GM12878 (cell line): Measurements from ENCODE around the gene IRAK4. TPM values are rescaled to one million over a fixed set of nuclear protein-coding genes. Genes with fewer than 3 reads are reported as not detected.
A peak's percentile ranks its signal among the peaks of the same experiment; 100 is the strongest.

Experiments
- ATAC-seq: fragments of 200-7000 bp; cut with Tn5 transposase; 3 replicates; pipeline ENCODE4 v1.9.1; 2020; ENCODE audit warnings: mild to moderate bottlenecking, moderate library complexity
- BruUV-seq: library from RNA; stranded (reverse); fragments of 400-500 nt; replicated peaks from 2 replicates; lab custom pipeline; 2021; lab: Mats Ljungman, UMichigan
- CTCF ChIA-PET: fragments of 300-600 bp; sonication (Branson Sonifier 250); formaldehyde crosslinking; extraction: SDS; loops from one replicate; lab custom pipeline; 2021; ENCODE audit warnings: inconsistent platforms; lab: Yijun Ruan, JAX
- POLR2A ChIA-PET: fragments of 350-600 bp; formaldehyde crosslinking; extraction: SDS; loops from one replicate; lab custom pipeline; 2021; ENCODE audit warnings: inconsistent platforms; lab: Charles Lee
- RAD21 ChIA-PET: fragments of 300-600 bp; sonication (Branson Sonifier 250); formaldehyde crosslinking; loops from one replicate; lab custom pipeline; 2023; ENCODE audit warnings: antibody characterized with exemption; ENCODE audit not compliant: unreplicated experiment; lab: Charles Lee
- SMC1A ChIA-PET: fragments of 300-600 bp; sonication (Branson Sonifier 250); formaldehyde crosslinking; loops from one replicate; lab custom pipeline; 2023; ENCODE audit not compliant: unreplicated experiment, uncharacterized antibody; lab: Charles Lee
- DNase-seq: peaks from one replicate; pipeline ENCODE4 v3.0.0-alpha.2; 2011; ENCODE audit warnings: low read depth, low spot score
- FAIRE-seq: peaks from 3 replicates; lab custom pipeline; 2011; peaks lifted over from hg19 to GRCh38; lab: Jason Lieb, UNC
- H2AFZ ChIP-seq: 2 replicates; pipeline ENCODE4 v1.6.0; 2011; ENCODE audit warnings: low read depth, low read length, control low read depth; ENCODE audit not compliant: control insufficient read depth
- H3K27ac ChIP-seq: 2 replicates; pipeline ENCODE4 v1.5.1; 2011; ENCODE audit warnings: control low read depth; ENCODE audit not compliant: control insufficient read depth, insufficient read depth
- H3K27me3 ChIP-seq, 2 experiments: replicated peaks in 1 of 2; 2 replicates each; pipeline versions ENCODE4 v1.6.0 to v1.6.1; 2011; ENCODE audit warnings: low read length in 1 of 2; ENCODE audit not compliant: control insufficient read depth in 2 of 2, insufficient read depth in 2 of 2
- H3K36me3 ChIP-seq, 2 experiments: 2 replicates each; pipeline ENCODE4 v1.5.1; 2011; ENCODE audit warnings: low read length in 1 of 2; ENCODE audit not compliant: control insufficient read depth in 2 of 2, insufficient read depth in 2 of 2
- H3K4me1 ChIP-seq: 2 replicates; pipeline ENCODE4 v1.6.1; 2011; ENCODE audit warnings: mild to moderate bottlenecking, low read length, moderate library complexity, mixed read lengths; ENCODE audit not compliant: control insufficient read depth, insufficient read depth
- H3K4me2 ChIP-seq: 2 replicates; pipeline ENCODE4 v1.6.0; 2011; ENCODE audit warnings: control low read depth; ENCODE audit not compliant: control insufficient read depth, insufficient read depth
- H3K4me3 ChIP-seq: fragments of 200-600 bp; sonication (generic); 2 replicates; pipeline ENCODE4 v1.5.1; 2016
- H3K79me2 ChIP-seq: 2 replicates; pipeline ENCODE4 v1.6.0; 2011; ENCODE audit warnings: low read length; ENCODE audit not compliant: control insufficient read depth, insufficient read depth
- H3K9ac ChIP-seq: 2 replicates; pipeline ENCODE4 v1.8.0; 2011; ENCODE audit warnings: low read length, control low read depth, mixed read lengths; ENCODE audit not compliant: control insufficient read depth, insufficient read depth
- H3K9me3 ChIP-seq: replicated peaks from 3 replicates; pipeline ENCODE4 v1.5.1; 2011; ENCODE audit warnings: mild to moderate bottlenecking, low read length; ENCODE audit not compliant: control insufficient read depth, insufficient read depth
- H4K20me1 ChIP-seq: 2 replicates; pipeline ENCODE4 v1.6.0; 2011; ENCODE audit not compliant: control insufficient read depth, insufficient read depth
- IRF4 ChIP-seq: IDR thresholded peaks from 2 replicates; pipeline ENCODE4 v1.6.1; 2011; ENCODE audit warnings: low read depth, low read length
- MEF2A ChIP-seq: IDR thresholded peaks from 2 replicates; pipeline ENCODE4 v1.6.1; 2011; ENCODE audit warnings: low read depth, mild to moderate bottlenecking, low read length, moderate library complexity; ENCODE audit not compliant: insufficient read depth
- PML ChIP-seq: IDR thresholded peaks from 2 replicates; pipeline ENCODE4 v1.6.1; 2012; ENCODE audit warnings: low read length, inconsistent platforms
- RFX5 ChIP-seq: IDR thresholded peaks from 2 replicates; pipeline ENCODE4 v1.6.1; 2011; ENCODE audit warnings: low read depth, low read length, improper control_type of control experiment
- TARDBP ChIP-seq: IDR thresholded peaks from 2 replicates; pipeline ENCODE4 v1.6.1; 2016; ENCODE audit warnings: borderline replicate concordance
- WGBS: methylation state at CpG from one replicate; pipeline ENCODE4 v1.1.6; 2016; ENCODE audit warnings: low lambda C conversion rate; ENCODE audit not compliant: insufficient replicate concordance, insufficient coverage; ENCODE audit errors: missing lambda C conversion rate; 5-methylcytosine and 5-hydroxymethylcytosine counted together
- in situ Hi-C: fragments of 300-500 bp; cut with MboI; formaldehyde crosslinking; loops from 9 replicates; pipeline ENCODE4 v1.14.3; 2018; ENCODE audit warnings: mixed read lengths
- intact Hi-C: fragments of 100-400 bp; cut with micrococcal nuclease; formaldehyde crosslinking; loops from one replicate; pipeline ENCODE4 v1.14.2; 2022; ENCODE audit not compliant: unreplicated experiment
- polyA plus RNA-seq, 11 experiments: library from polyadenylated mRNA; depleted of rRNA in 4 of 11; unstranded in 6 of 11; stranded (reverse) in 5 of 11; fragments of >200 nt; fragmentation: Nextera tagmentation in 4 of 11; fragmentation: Illumina TruSeq in 1 of 11; extraction: Ambion mirVana in 4 of 11; extraction: Trizol in 1 of 11; gene quantifications; 1 replicate in 1 of 11; 2 replicates in 10 of 11; pipeline versions ENCODE4 v1.2.1 to v1.2.3, GENCODE V29; 2011 to 2016; ENCODE audit warnings: inconsistent platforms in 2 of 11, missing spikeins in 2 of 11, low read depth in 1 of 11
- total RNA-seq, 4 experiments: library from RNA; depleted of rRNA in 3 of 4; stranded (reverse); fragments of >200 nt in 3 of 4; fragmentation: Illumina TruSeq in 1 of 4; extraction: Trizol in 1 of 4; gene quantifications; 2 replicates each; pipeline versions ENCODE4 v1.2.1 to v1.2.3, GENCODE V29; 2013 to 2021
- TF ChIP-seq, protein P1 (sequence below): fragments of 150-350 bp; IDR thresholded peaks from 2 replicates; pipeline ENCODE4 v1.6.1; 2016; ENCODE audit warnings: low read depth, low read length
- TF ChIP-seq, protein P2 (sequence below): fragments of 450-650 bp; conservative IDR thresholded peaks from 2 replicates; pipeline ENCODE4 v1.6.1; 2017; ENCODE audit warnings: mild to moderate bottlenecking, moderate library complexity

The IRAK4 gene
- total and polyA plus RNA-seq, 10 of the 15 experiments (the other 5 are each of a cell fraction or from before 2014, with no cell fraction given) = 7.9 to 46.8 (median 20.9) TPM

DNA sequence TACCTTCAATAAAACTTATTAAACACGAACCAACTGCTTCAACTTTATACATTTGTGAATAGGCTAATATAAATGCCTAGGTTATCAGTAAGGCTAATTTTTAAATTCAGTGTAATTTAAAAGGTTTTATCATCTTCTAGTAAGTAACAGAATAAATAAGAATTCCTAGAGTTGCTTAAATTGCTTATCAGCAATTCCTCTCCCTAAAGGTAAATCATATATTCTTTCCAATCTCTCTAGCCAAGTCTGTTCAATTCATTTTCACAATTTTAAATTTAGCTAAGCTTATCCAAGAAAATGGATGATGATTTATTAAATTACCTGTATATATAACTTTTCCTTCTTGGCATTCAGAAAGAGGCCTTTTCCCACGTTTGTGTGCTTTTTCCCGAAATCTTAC lies 4.7 kb upstream of the IRAK4 start (continued):
- TF ChIP-seq, protein P1, sequence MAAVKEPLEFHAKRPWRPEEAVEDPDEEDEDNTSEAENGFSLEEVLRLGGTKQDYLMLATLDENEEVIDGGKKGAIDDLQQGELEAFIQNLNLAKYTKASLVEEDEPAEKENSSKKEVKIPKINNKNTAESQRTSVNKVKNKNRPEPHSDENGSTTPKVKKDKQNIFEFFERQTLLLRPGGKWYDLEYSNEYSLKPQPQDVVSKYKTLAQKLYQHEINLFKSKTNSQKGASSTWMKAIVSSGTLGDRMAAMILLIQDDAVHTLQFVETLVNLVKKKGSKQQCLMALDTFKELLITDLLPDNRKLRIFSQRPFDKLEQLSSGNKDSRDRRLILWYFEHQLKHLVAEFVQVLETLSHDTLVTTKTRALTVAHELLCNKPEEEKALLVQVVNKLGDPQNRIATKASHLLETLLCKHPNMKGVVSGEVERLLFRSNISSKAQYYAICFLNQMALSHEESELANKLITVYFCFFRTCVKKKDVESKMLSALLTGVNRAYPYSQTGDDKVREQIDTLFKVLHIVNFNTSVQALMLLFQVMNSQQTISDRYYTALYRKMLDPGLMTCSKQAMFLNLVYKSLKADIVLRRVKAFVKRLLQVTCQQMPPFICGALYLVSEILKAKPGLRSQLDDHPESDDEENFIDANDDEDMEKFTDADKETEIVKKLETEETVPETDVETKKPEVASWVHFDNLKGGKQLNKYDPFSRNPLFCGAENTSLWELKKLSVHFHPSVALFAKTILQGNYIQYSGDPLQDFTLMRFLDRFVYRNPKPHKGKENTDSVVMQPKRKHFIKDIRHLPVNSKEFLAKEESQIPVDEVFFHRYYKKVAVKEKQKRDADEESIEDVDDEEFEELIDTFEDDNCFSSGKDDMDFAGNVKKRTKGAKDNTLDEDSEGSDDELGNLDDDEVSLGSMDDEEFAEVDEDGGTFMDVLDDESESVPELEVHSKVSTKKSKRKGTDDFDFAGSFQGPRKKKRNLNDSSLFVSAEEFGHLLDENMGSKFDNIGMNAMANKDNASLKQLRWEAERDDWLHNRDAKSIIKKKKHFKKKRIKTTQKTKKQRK = no peak

DNA sequence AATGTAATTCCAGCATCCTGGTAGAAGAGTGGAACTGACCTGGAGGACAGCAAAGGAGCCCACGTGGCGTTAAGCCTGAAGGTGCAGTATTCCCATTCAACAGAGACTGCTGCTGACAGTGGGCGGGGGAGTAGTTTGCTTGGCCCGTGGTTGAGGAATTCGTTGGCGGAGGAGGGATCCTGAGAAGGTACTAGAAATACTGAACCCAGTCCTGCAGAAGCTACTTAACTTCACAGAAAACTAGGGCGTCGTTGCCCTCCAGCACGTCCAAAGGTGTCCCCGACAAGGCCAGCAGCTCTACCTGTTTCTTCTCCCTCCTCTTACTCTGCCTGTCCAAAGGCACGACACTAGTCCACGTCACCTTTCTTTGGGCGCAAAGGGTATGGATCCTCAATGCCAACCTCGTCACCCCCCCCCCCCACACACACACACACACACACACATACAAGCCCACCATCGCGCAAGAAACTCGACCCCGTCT lies 464 bp upstream of the IRAK4 start:
- peak overlapping the region; percentile 62 for H3K4me2 ChIP-seq
- WGBS = 2% methylated on average over 14 of the region's 18 CpGs
- POLR2A ChIA-PET = interaction anchor here (1.3 to 4.1 kb wide), 2 partner anchors 16 to 48 kb away, joined by 3 to 24 read pairs; partner anchors contain the start of gene TWF1
- no peaks in the 10 kb centered on the region for H3K36me3 ChIP-seq
- FAIRE-seq = peak; percentile 65
- H2AFZ ChIP-seq = peak overlapping the region; percentile 91
- SMC1A ChIA-PET = interaction anchor here (0.7 to 2.4 kb wide), 11 partner anchors 8 to 124 kb away, joined by 3 to 12 read pairs (median 4); partner anchors contain the start of gene TWF1
- ATAC-seq = peak; percentile 30
- H3K4me1 ChIP-seq = 0 out of 2 replicates have a peak, but pooled peaks cover 4% of the 10 kb centered on the region
- peak overlapping the region; percentile 47 for H3K27ac ChIP-seq
- RAD21 ChIA-PET = interaction anchor here (0.7 to 2.8 kb wide), 6 partner anchors 10 to 125 kb away, joined by 3 to 20 read pairs (median 7); partner anchors contain the start of gene TWF1
- BruUV-seq = TSS peak; percentile 63
- intact Hi-C loops (loop anchor here (5.0 kb wide), 1 partner anchor 1291 kb away; no protein-coding TSS in a partner anchor), in situ Hi-C loops (no loop called here)
- no peak for TF ChIP-seq MEF2A
- TF ChIP-seq IRF4 = 0 out of 2 replicates have a peak, but pooled peaks have one; percentile 3
- TF ChIP-seq TARDBP = 0 out of 2 replicates have a peak, but pooled peaks have one; percentile 50
- no peak for TF ChIP-seq PML
- TF ChIP-seq, protein P2, sequence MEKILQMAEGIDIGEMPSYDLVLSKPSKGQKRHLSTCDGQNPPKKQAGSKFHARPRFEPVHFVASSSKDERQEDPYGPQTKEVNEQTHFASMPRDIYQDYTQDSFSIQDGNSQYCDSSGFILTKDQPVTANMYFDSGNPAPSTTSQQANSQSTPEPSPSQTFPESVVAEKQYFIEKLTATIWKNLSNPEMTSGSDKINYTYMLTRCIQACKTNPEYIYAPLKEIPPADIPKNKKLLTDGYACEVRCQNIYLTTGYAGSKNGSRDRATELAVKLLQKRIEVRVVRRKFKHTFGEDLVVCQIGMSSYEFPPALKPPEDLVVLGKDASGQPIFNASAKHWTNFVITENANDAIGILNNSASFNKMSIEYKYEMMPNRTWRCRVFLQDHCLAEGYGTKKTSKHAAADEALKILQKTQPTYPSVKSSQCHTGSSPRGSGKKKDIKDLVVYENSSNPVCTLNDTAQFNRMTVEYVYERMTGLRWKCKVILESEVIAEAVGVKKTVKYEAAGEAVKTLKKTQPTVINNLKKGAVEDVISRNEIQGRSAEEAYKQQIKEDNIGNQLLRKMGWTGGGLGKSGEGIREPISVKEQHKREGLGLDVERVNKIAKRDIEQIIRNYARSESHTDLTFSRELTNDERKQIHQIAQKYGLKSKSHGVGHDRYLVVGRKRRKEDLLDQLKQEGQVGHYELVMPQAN = 0 out of 2 replicates have a peak, but pooled peaks have one; percentile 40
- no peak for TF ChIP-seq RFX5
- peak; percentile 17 for DNase-seq
- H3K79me2 ChIP-seq = peaks cover 52% of the 10 kb centered on the region
- no peaks in the 10 kb centered on the region for H3K27me3 ChIP-seq
- H3K9ac ChIP-seq = peak overlapping the region; percentile 74
- CTCF ChIA-PET = interaction anchor here (0.8 to 3.1 kb wide), 10 partner anchors 8 to 125 kb away, joined by 3 to 27 read pairs (median 6); partner anchors contain the start of gene TWF1
- H3K9me3 ChIP-seq = no peaks in the 10 kb centered on the region
- no peaks in the 10 kb centered on the region for H4K20me1 ChIP-seq
- H3K4me3 ChIP-seq = peak overlapping the region; percentile 84
